Breast epithelium (tissue), 4 donors: ENCODE data around the gene SLC27A4. TPM values are rescaled to one million over a fixed set of nuclear protein-coding genes. Genes with fewer than 3 reads are reported as not detected.

ENCODE experiments used
- DNase-seq, 2 donors: peaks; one replicate each; pipeline ENCODE4 v3.0.0-alpha.2; 2019; ENCODE audit warnings: low spot score in 2 of 2
- H3K27ac ChIP-seq, 2 donors: fragments of 200-600 bp; sonication (generic) in 1 of 2; one replicate each; pipeline ENCODE4 v1.5.1; 2016 to 2019; ENCODE audit warnings: mild to moderate bottlenecking in 1 of 2
- H3K27me3 ChIP-seq, 2 donors: fragments of 200-600 bp; sonication (generic) in 1 of 2; one replicate each; pipeline versions ENCODE4 v1.5.1 to v1.6.0; 2017 to 2019; ENCODE audit warnings: control low read depth in 1 of 2, mild to moderate bottlenecking in 1 of 2
- H3K36me3 ChIP-seq: fragments of 200-600 bp; one replicate; pipeline ENCODE4 v1.5.1; 2019
- H3K4me1 ChIP-seq, 2 donors: fragments of 200-600 bp; sonication (generic); one replicate each; pipeline ENCODE4 v1.5.1; 2016 to 2019; ENCODE audit warnings: control low read depth in 1 of 2
- H3K4me3 ChIP-seq, 3 donors: fragments of 200-600 bp; sonication (generic); 1 replicate in 2 of 3; 2 replicates in 1 of 3; pipeline ENCODE4 v1.5.1; 2016 to 2019; ENCODE audit warnings: mild to moderate bottlenecking in 3 of 3, moderate library complexity in 2 of 3
- H3K9me3 ChIP-seq, 2 donors: fragments of 200-600 bp; sonication (generic) in 1 of 2; one replicate each; pipeline ENCODE4 v1.5.1; 2016 to 2019; ENCODE audit warnings: control low read depth in 1 of 2
- CTCF ChIP-seq, 3 donors: fragments of 450-650 bp; IDR thresholded peaks; one replicate each; pipeline ENCODE4 v1.5.1; 2016 to 2017; ENCODE audit warnings: antibody characterized with exemption in 3 of 3, mild to moderate bottlenecking in 3 of 3, moderate library complexity in 3 of 3
- POLR2A ChIP-seq: fragments of 450-650 bp; IDR thresholded peaks from one replicate; pipeline ENCODE4 v1.6.1; 2016; ENCODE audit warnings: antibody characterized with exemption, mild to moderate bottlenecking, moderate library complexity
- POLR2AphosphoS5 ChIP-seq, 3 donors: sonication (generic); formaldehyde crosslinking; IDR thresholded peaks; one replicate each; pipeline ENCODE4 v1.6.1; 2017; ENCODE audit warnings: antibody characterized with exemption in 3 of 3
- intact Hi-C: fragments of 100-400 bp; cut with DNase I; formaldehyde crosslinking; loops from one replicate; pipeline ENCODE4 v1.15.1; 2023; ENCODE audit warnings: low total_unique reads
- total RNA-seq, 3 donors: library from RNA; depleted of rRNA; stranded (reverse); fragments of >200 nt; gene quantifications; one replicate each; pipeline ENCODE4 v1.1.0, GENCODE V29; 2016

Gene SLC27A4
- total RNA-seq, 3 donors from 2014 or later = 11.3 to 18.7 (median 15.8) TPM

GRCh38 chr9:128309551-128309950 is 30.8 kb upstream of the SLC27A4 start:
- peaks cover 11% of the 10 kb centered on the region for H3K36me3 ChIP-seq
- no peaks in the 10 kb centered on the region for H3K4me1 ChIP-seq
- intact Hi-C loops = no loop called here
- no peak for DNase-seq
- no peak overlapping the region for H3K4me3 ChIP-seq
- no peaks in the 10 kb centered on the region for H3K27me3 ChIP-seq
- no peak overlapping the region for H3K27ac ChIP-seq
- TF ChIP-seq POLR2A (no peak), CTCF (IDR thresholded peaks at IDR 0.05) (no peak), POLR2AphosphoS5 (IDR thresholded peaks at IDR 0.05) (no peak)
- H3K9me3 ChIP-seq = no peaks in the 10 kb centered on the region

GRCh38 chr9:128310461-128310860 is 29.9 kb upstream of the SLC27A4 start:
- no peak overlapping the region for H3K4me3 ChIP-seq
- H3K36me3 ChIP-seq = peaks cover 18% of the 10 kb centered on the region
- H3K4me1 ChIP-seq = no peaks in the 10 kb centered on the region
- DNase-seq = no peak
- no peaks in the 10 kb centered on the region for H3K9me3 ChIP-seq
- H3K27ac ChIP-seq = peak overlapping the region; percentile 14 to 32
- H3K27me3 ChIP-seq = no peaks in the 10 kb centered on the region
- intact Hi-C loops = no loop called here
- no peak for TF ChIP-seq POLR2A
- no peak for TF ChIP-seq POLR2AphosphoS5 (IDR thresholded peaks at IDR 0.05)
- no peak for TF ChIP-seq CTCF (IDR thresholded peaks at IDR 0.05)

GRCh38 chr9:128314697-128315096 is 25.6 kb upstream of the SLC27A4 start:
- intact Hi-C loops = no loop called here
- Histone ChIP-seq H3K27ac (no peak overlapping the region), H3K4me3 (no peak overlapping the region), H3K27me3 (no peaks in the 10 kb centered on the region), H3K4me1 (no peaks in the 10 kb centered on the region), H3K36me3 (peaks cover 10% of the 10 kb centered on the region), H3K9me3 (no peaks in the 10 kb centered on the region)
- DNase-seq = no peak
- TF ChIP-seq POLR2AphosphoS5 (IDR thresholded peaks at IDR 0.05) (no peak), CTCF (IDR thresholded peaks at IDR 0.05) (no peak), POLR2A (no peak)

GRCh38 chr9:128316421-128316820 is 23.9 kb upstream of the SLC27A4 start:
- H3K36me3 ChIP-seq = peaks cover 6% of the 10 kb centered on the region
- H3K9me3 ChIP-seq = no peaks in the 10 kb centered on the region
- intact Hi-C loops = no loop called here
- no peak overlapping the region for H3K27ac ChIP-seq
- no peak for DNase-seq
- peaks cover 3% of the 10 kb centered on the region in 2 donors for H3K4me1 ChIP-seq
- no peak for TF ChIP-seq POLR2AphosphoS5 (IDR thresholded peaks at IDR 0.05)
- no peaks in the 10 kb centered on the region for H3K27me3 ChIP-seq
- no peak overlapping the region for H3K4me3 ChIP-seq

GRCh38 chr9:128317629-128318028 is 22.7 kb upstream of the SLC27A4 start:
- no peaks in the 10 kb centered on the region for H3K9me3 ChIP-seq
- no peak for DNase-seq
- no peak overlapping the region for H3K4me3 ChIP-seq
- TF ChIP-seq CTCF (IDR thresholded peaks at IDR 0.05) = no peak
- no peak for TF ChIP-seq POLR2AphosphoS5 (IDR thresholded peaks at IDR 0.05)
- no peak for TF ChIP-seq POLR2A
- H3K4me1 ChIP-seq = peaks cover 3 to 4% of the 10 kb centered on the region in 2 donors
- H3K36me3 ChIP-seq = peaks cover 6% of the 10 kb centered on the region
- intact Hi-C loops = no loop called here
- H3K27ac ChIP-seq = no peak overlapping the region
- no peaks in the 10 kb centered on the region for H3K27me3 ChIP-seq

GRCh38 chr9:128321343-128321742 is 19.0 kb upstream of the SLC27A4 start:
- Histone ChIP-seq H3K9me3 (no peaks in the 10 kb centered on the region), H3K27me3 (no peaks in the 10 kb centered on the region), H3K4me1 (peaks cover 3 to 20% of the 10 kb centered on the region in 2 donors), H3K4me3 (peak overlapping the region in 2 of 3 donors; percentile 78 to 95), H3K36me3 (no peaks in the 10 kb centered on the region), H3K27ac (no peak overlapping the region)
- no peak for DNase-seq
- intact Hi-C loops = no loop called here
- TF ChIP-seq POLR2A = no peak
